NCI-H524 treated with DMSO at 0.1 percent for 48 hours (cell line): Measurements from ENCODE around the gene PTPA.

Experiments used
- DNase-seq: peaks from one replicate; lab custom pipeline; 2025; lab: John Stamatoyannopoulos, UW

The PTPA gene

GRCh38 chr9:129138476-129139232 is 27.4 kb downstream of the PTPA start:
- no peak for DNase-seq

- DNase-seq: peak; percentile 51
These were observed 28.2 kb downstream of the PTPA start for GRCh38 chr9:129139233-129139992.

- DNase-seq: peak; percentile 73
These were observed 28.8 kb downstream of the PTPA start for GRCh38 chr9:129139993-129140396.

GRCh38 chr9:129140397-129141065 is 29.3 kb downstream of the PTPA start:
- DNase-seq: peak; percentile 34

- no peak for DNase-seq
These were observed 30.1 kb downstream of the PTPA start for GRCh38 chr9:129141066-129142041.

- DNase-seq: no peak
These were observed 31.1 kb downstream of the PTPA start for GRCh38 chr9:129142138-129142935.

GRCh38 chr9:129143031-129143927 is 32.1 kb downstream of the PTPA start:
- no peak for DNase-seq

- DNase-seq: no peak
These were observed 34.1 kb downstream of the PTPA start for GRCh38 chr9:129145316-129145715.

GRCh38 chr9:129145841-129146292 is 34.7 kb downstream of the PTPA start:
- no peak for DNase-seq

GRCh38 chr9:129146441-129146941 is 35.3 kb downstream of the PTPA start:
- DNase-seq: no peak

- no peak for DNase-seq
These were observed 37.4 kb downstream of the PTPA start for GRCh38 chr9:129148463-129149204.

- DNase-seq: no peak
These were observed 38.2 kb downstream of the PTPA start for GRCh38 chr9:129149442-129149841.

- no peak for DNase-seq
These were observed 38.9 kb downstream of the PTPA start for GRCh38 chr9:129150122-129150521.

- DNase-seq: no peak
These were observed 39.5 kb downstream of the PTPA start for GRCh38 chr9:129150672-129151211.

GRCh38 chr9:129151469-129151868 is 40.3 kb downstream of the PTPA start:
- DNase-seq: no peak

GRCh38 chr9:129154866-129155477 is 43.8 kb downstream of the PTPA start:
- DNase-seq: no peak

- no peak for DNase-seq
These were observed 44.9 kb downstream of the PTPA start for GRCh38 chr9:129156163-129156562.
